ENCODE measurements around the gene YAF2.
"Not testable (repeated sequence)": the region's sequence is repeated elsewhere in the genome, so short reads cannot be mapped to it uniquely, and the experiment has no call there.

YAF2 gene

DNA sequence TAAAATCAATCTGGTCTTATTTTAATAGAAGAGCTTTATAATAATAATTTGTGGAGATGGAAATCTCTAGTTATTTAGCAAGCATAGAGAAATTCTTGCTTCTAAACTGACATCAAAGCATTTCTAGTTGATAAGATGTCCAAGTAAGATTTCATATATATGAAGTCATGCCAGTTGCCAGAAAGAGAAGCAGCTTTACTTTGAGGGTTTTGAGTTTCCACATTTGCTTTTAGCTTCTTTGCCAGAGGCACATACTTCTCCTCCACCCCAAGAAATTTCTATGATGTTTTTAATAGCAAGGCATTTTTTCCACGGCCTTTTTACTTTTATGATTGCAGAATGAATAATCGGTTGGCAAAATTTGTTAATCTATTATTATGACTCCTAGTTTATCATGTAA, 24.2 kb upstream of the YAF2 start:
- DNase-seq (ENCODE audit: low read depth, low spot score): no peak
- Histone ChIP-seq H3K36me3 (ENCODE audit: insufficient read depth, low read length) (no peaks in the 10 kb centered on the region), H3K27ac (peak overlapping the region; percentile 47), H3K9ac (ENCODE audit: insufficient read length) (no peak overlapping the region), H3K9me3 (ENCODE audit: low read depth, low read length) (no peaks in the 10 kb centered on the region), H3K4me3 (no peak overlapping the region)
- TF ChIP-seq EZH2 (IDR thresholded peaks at IDR 0.05): no peak
- TF ChIP-seq POLR2AphosphoS5 (IDR thresholded peaks at IDR 0.05; ENCODE audit: borderline replicate concordance, low read depth, low read length): no peak
- TF ChIP-seq FOXP2 (optimal IDR thresholded peaks at IDR 0.05; ENCODE audit: control extremely low read depth, extremely low read length, insufficient read depth): no peak

DNA sequence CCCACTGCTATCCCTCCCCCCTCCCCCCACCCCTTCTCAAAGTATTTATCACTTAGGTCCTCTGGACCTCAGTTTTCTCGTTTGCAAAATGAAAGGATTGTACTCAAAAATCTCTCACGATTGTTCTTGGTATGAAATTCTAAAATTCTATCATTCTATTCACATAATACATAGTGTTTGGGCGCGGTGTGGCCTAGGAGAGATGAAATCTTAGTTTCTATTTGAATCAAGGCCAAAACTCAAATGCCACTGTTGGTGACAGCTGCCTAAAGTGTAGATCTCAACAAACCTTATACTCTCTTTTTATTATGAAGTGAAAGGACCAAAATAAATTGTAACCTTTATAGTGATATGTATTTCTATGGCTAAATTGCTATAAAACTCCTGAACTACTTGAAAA, 23.7 kb upstream of the YAF2 start:
- Histone ChIP-seq H3K9ac (ENCODE audit: insufficient read length) (no peak overlapping the region), H3K4me3 (no peak overlapping the region), H3K9me3 (ENCODE audit: low read depth, low read length) (no peaks in the 10 kb centered on the region), H3K27ac (peak overlapping the region; percentile 47; the same call in 1 of the 2 replicates), H3K36me3 (ENCODE audit: insufficient read depth, low read length) (no peaks in the 10 kb centered on the region)
- no peak for TF ChIP-seq POLR2AphosphoS5 (IDR thresholded peaks at IDR 0.05; ENCODE audit: borderline replicate concordance, low read depth, low read length)
- TF ChIP-seq EZH2 (IDR thresholded peaks at IDR 0.05): no peak
- TF ChIP-seq FOXP2 (optimal IDR thresholded peaks at IDR 0.05; ENCODE audit: control extremely low read depth, extremely low read length, insufficient read depth): no peak
- no peak for DNase-seq (ENCODE audit: low read depth, low spot score)

DNA sequence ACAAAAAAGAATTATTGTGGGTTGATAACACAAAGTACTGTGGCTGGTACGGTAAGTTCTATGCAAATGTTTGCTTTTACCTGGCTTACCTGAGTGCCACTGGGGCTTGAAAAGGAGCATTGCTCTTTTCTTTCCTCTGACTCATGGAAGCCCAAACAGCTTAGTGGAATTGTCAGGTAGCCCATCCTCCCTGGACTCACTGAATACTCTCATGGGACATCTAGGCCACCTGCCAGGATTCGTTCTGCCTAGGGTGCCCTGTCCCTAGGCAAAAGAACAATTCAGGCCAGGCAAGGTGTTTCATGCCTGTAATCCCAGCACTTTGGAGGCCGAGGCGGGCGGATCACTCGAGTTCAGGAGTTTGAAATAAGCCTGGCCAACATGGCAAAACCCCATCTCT, 22.5 kb upstream of the YAF2 start:
- TF ChIP-seq POLR2AphosphoS5 (IDR thresholded peaks at IDR 0.05; ENCODE audit: borderline replicate concordance, low read depth, low read length) (no peak), FOXP2 (optimal IDR thresholded peaks at IDR 0.05; ENCODE audit: control extremely low read depth, extremely low read length, insufficient read depth) (no peak), EZH2 (IDR thresholded peaks at IDR 0.05) (no peak)
- no peak for DNase-seq (ENCODE audit: low read depth, low spot score)
- no peak overlapping the region for H3K4me3 ChIP-seq
- no peak overlapping the region for H3K27ac ChIP-seq
- H3K9me3 ChIP-seq (ENCODE audit: low read depth, low read length): no peaks in the 10 kb centered on the region
- no peak overlapping the region for H3K9ac ChIP-seq (ENCODE audit: insufficient read length)
- no peaks in the 10 kb centered on the region for H3K36me3 ChIP-seq (ENCODE audit: insufficient read depth, low read length)

DNA sequence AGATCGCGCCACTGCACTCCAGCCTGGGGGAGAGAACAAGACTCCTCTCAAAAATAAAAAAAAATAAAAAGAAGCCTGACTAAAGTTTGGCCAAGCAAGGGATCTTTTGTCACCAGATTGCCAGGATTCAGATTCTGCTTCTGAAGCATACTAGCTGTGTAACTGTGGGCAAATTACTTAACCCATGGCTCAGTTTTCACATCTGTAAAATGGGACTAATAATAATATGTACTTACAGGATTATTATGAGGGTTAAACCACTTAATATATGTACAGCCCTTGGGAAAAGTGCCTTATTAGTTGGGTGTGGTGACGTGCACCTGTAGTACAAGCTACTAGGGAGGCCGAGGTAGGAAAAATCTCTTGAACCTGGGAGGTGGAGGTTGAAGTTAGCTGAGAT, 21.7 kb upstream of the YAF2 start:
- TF ChIP-seq EZH2 (IDR thresholded peaks at IDR 0.05) (no peak), POLR2AphosphoS5 (IDR thresholded peaks at IDR 0.05; ENCODE audit: borderline replicate concordance, low read depth, low read length) (no peak), FOXP2 (optimal IDR thresholded peaks at IDR 0.05; ENCODE audit: control extremely low read depth, extremely low read length, insufficient read depth) (no peak)
- H3K27ac ChIP-seq: no peak overlapping the region

DNA sequence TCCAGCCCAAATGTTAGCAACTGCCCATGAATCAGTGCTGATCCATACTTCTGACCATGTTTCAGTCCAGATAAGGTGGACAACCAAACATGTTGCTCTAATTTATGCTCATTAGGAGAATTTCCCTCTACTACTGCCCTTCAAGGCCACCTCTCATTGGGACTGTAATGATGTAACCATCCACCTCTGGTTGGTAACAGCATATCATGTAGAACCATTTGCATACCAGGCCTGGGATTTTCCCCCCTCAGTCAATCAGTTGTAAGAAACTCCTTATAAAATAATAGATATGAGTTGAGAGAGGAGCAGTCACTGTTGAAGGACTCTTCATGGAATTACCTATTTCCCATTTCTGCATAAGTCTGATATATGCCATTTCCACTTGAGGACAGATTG, 17.8 kb upstream of the YAF2 start:
- no peaks in the 10 kb centered on the region for H3K9me3 ChIP-seq (ENCODE audit: low read depth, low read length)
- H3K4me3 ChIP-seq: no peak overlapping the region
- H3K27ac ChIP-seq: no peak overlapping the region
- no peaks in the 10 kb centered on the region for H3K36me3 ChIP-seq (ENCODE audit: insufficient read depth, low read length)
- no peak for DNase-seq (ENCODE audit: low read depth, low spot score)
- TF ChIP-seq EZH2 (IDR thresholded peaks at IDR 0.05) (no peak), FOXP2 (optimal IDR thresholded peaks at IDR 0.05; ENCODE audit: control extremely low read depth, extremely low read length, insufficient read depth) (no peak), POLR2AphosphoS5 (IDR thresholded peaks at IDR 0.05; ENCODE audit: borderline replicate concordance, low read depth, low read length) (no peak)
- no peak overlapping the region for H3K9ac ChIP-seq (ENCODE audit: insufficient read length)

More for the DNA sequence above, 21.7 kb upstream of the YAF2 start:
- no peak overlapping the region for H3K4me3 ChIP-seq
- no peak overlapping the region for H3K9ac ChIP-seq (ENCODE audit: insufficient read length)
- no peaks in the 10 kb centered on the region for H3K36me3 ChIP-seq (ENCODE audit: insufficient read depth, low read length)
- no peak for DNase-seq (ENCODE audit: low read depth, low spot score)
- H3K9me3 ChIP-seq (ENCODE audit: low read depth, low read length): no peaks in the 10 kb centered on the region

DNA sequence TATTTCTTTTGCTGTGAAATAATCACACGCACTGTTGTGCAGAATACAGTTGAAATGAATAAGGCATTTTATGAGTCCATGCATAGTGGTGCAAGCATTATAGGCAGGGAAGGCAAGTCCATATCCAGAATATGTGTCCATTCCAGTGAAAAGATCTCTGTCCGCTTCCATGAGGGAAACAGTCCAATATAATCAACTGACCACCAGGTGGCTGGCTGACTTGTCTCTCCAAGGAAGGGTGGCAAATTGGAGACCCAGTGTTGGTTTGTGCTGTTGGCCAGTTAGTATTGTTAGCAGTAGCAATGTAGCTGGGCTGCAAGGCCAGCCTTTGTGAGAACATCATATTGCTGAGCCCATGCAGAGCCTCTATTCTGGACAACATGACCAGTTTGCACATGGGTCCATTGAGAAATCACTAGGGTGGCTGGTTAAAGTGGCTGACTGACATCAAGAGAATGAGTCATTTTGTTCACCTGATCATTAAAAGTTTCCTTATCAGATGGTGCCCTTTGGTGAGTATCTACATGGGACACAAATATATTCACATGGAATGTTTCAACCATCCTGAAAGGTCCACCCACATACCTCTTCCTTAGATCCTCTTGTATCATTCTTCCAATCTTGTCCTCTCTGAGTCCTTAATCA, 17.3 kb upstream of the YAF2 start:
- Histone ChIP-seq H3K4me3 (no peak overlapping the region), H3K9me3 (ENCODE audit: low read depth, low read length) (no peaks in the 10 kb centered on the region), H3K27ac (no peak overlapping the region), H3K36me3 (ENCODE audit: insufficient read depth, low read length) (no peaks in the 10 kb centered on the region), H3K9ac (ENCODE audit: insufficient read length) (no peak overlapping the region)
- no peak for DNase-seq (ENCODE audit: low read depth, low spot score)
- TF ChIP-seq POLR2AphosphoS5 (IDR thresholded peaks at IDR 0.05; ENCODE audit: borderline replicate concordance, low read depth, low read length) (no peak), EZH2 (IDR thresholded peaks at IDR 0.05) (no peak), FOXP2 (optimal IDR thresholded peaks at IDR 0.05; ENCODE audit: control extremely low read depth, extremely low read length, insufficient read depth) (no peak)

DNA sequence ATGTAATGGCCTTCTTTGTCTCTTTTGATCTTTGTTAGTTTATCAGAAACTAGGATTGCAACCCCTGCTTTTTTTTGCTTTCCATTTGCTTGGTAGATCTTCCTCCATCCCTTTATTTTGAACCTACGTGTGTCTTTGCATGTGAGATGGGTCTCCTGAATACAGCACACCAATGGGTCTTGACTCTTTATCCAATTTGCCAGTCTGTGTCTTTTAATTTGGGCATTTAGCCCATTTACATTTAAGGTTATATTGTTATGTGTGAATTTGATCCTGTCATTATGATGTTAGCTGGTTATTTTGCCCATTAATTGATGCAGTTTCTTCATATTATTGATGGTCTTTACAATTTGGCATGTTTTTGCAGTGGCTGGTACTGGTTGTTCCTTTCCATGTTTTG, 14.6 kb upstream of the YAF2 start:
- H3K9ac ChIP-seq (ENCODE audit: insufficient read length); DNase-seq (ENCODE audit: low read depth, low spot score); H3K4me3 ChIP-seq; H3K36me3 ChIP-seq (ENCODE audit: insufficient read depth, low read length); H3K9me3 ChIP-seq (ENCODE audit: low read depth, low read length); H3K27ac ChIP-seq: not testable (repeated sequence)

DNA sequence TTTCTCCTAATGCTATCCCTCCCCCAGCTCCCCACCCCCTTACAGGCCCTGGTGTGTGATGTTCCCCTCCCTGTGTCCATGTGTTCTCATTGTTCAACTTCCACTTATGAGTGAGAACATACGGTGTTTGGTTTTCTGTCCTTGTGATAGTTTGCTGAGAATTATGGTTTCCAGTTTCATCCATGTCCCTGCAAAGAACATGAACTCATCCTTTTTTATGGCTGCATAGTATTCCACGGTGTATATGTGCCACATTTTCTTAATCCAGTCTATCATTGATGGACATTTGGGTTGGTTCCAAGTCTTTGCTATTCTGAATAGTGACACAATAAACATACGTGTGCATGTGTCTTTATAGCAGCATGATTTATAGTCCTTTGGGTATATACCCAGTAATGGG, 11.0 kb upstream of the YAF2 start:
- not testable (repeated sequence) for DNase-seq (ENCODE audit: low read depth, low spot score); H3K9ac ChIP-seq (ENCODE audit: insufficient read length); H3K9me3 ChIP-seq (ENCODE audit: low read depth, low read length); H3K4me3 ChIP-seq; H3K36me3 ChIP-seq (ENCODE audit: insufficient read depth, low read length); H3K27ac ChIP-seq

DNA sequence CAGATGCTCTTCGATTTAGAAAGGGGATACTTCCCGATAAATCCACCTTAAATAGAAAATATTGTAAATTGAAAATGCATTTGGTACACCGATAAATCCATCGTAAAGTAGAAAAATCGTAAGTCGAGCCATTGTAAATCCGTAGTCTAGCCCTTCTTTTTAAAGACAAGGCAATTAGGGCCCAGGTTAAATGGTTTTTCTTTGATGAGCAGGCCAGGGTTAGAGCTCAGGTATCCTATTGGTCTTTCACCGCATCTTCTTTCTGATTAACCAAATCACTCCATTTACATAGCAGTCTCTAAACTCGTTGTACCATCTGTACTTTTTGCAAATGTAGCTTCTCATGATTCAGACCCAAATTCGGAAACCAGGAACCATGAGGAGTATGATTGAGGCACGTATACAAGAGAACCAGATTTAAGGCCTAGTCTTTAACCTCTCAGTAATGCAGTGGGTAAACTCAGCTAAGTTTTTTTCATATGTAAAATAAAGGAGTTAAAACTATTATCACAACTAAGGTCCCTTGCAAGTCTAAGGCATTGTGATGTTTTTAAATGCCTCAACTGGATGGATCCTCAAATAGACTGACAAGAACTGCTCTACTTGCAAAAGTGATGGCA, 2.2 kb upstream of the YAF2 start:
- Histone ChIP-seq H3K4me3 (no peak overlapping the region), H3K36me3 (ENCODE audit: insufficient read depth, low read length) (peaks cover 3% of the 10 kb centered on the region; the same call in 1 of the 2 replicates), H3K27ac (no peak overlapping the region), H3K9ac (ENCODE audit: insufficient read length) (no peak overlapping the region), H3K9me3 (ENCODE audit: low read depth, low read length) (no peaks in the 10 kb centered on the region)
- TF ChIP-seq EZH2 (IDR thresholded peaks at IDR 0.05) (no peak), FOXP2 (optimal IDR thresholded peaks at IDR 0.05; ENCODE audit: control extremely low read depth, extremely low read length, insufficient read depth) (no peak), POLR2AphosphoS5 (IDR thresholded peaks at IDR 0.05; ENCODE audit: borderline replicate concordance, low read depth, low read length) (no peak)
- no peak for DNase-seq (ENCODE audit: low read depth, low spot score)
